ENCODE results near the gene DBNDD1. TPM values are rescaled to one million over a fixed set of nuclear protein-coding genes. Genes with fewer than 3 reads are reported as not detected.
A peak's percentile ranks its signal among the peaks of the same experiment; 100 is the strongest.

DBNDD1 gene
- total RNA-seq, 1 donor from 2014 or later, result 77.8 TPM

- no peaks in the 10 kb centered on the region for H3K36me3 Mint-ChIP-seq (ENCODE audit: unreplicated experiment)
- no peaks in the 10 kb centered on the region for H3K4me1 Mint-ChIP-seq (ENCODE audit: low read depth, unreplicated experiment)
- TF ChIP-seq CTCF (IDR thresholded peaks at IDR 0.05; ENCODE audit: partially characterized antibody, unreplicated experiment), result no peak
- peaks cover 4% of the 10 kb centered on the region for H3K27me3 Mint-ChIP-seq (ENCODE audit: unreplicated experiment)
- H3K27ac Mint-ChIP-seq (ENCODE audit: unreplicated experiment), result peak overlapping the region; percentile 28
- DNase-seq, result no peak
- H3K9me3 Mint-ChIP-seq (ENCODE audit: unreplicated experiment), result peaks cover 2% of the 10 kb centered on the region
- H3K4me3 Mint-ChIP-seq (ENCODE audit: unreplicated experiment), result no peak overlapping the region
Measured at GRCh38 chr16:90043526-90043925, 24.3 kb upstream of the DBNDD1 start.

- Mint-ChIP-seq H3K27ac (ENCODE audit: unreplicated experiment) (no peak overlapping the region), H3K4me3 (ENCODE audit: unreplicated experiment) (no peak overlapping the region), H3K27me3 (ENCODE audit: unreplicated experiment) (peaks cover 4% of the 10 kb centered on the region), H3K9me3 (ENCODE audit: unreplicated experiment) (peaks cover 2% of the 10 kb centered on the region), H3K36me3 (ENCODE audit: unreplicated experiment) (no peaks in the 10 kb centered on the region), H3K4me1 (ENCODE audit: low read depth, unreplicated experiment) (no peaks in the 10 kb centered on the region)
- TF ChIP-seq CTCF (IDR thresholded peaks at IDR 0.05; ENCODE audit: partially characterized antibody, unreplicated experiment), result no peak
- DNase-seq, result no peak
Measured at GRCh38 chr16:90042946-90043514, 23.8 kb upstream of the DBNDD1 start.

GRCh38 chr16:90041896-90042473 lies 22.7 kb upstream of the DBNDD1 start:
- Mint-ChIP-seq H3K27me3 (ENCODE audit: unreplicated experiment) (peaks cover 5% of the 10 kb centered on the region), H3K9me3 (ENCODE audit: unreplicated experiment) (peaks cover 2% of the 10 kb centered on the region), H3K27ac (ENCODE audit: unreplicated experiment) (no peak overlapping the region), H3K4me1 (ENCODE audit: low read depth, unreplicated experiment) (no peaks in the 10 kb centered on the region), H3K36me3 (ENCODE audit: unreplicated experiment) (peaks cover 2% of the 10 kb centered on the region), H3K4me3 (ENCODE audit: unreplicated experiment) (no peak overlapping the region)
- no peak for TF ChIP-seq CTCF (IDR thresholded peaks at IDR 0.05; ENCODE audit: partially characterized antibody, unreplicated experiment)
- no peak for DNase-seq

- no peak overlapping the region for H3K4me3 Mint-ChIP-seq (ENCODE audit: unreplicated experiment)
- H3K4me1 Mint-ChIP-seq (ENCODE audit: low read depth, unreplicated experiment), result no peaks in the 10 kb centered on the region
- peaks cover 12% of the 10 kb centered on the region for H3K36me3 Mint-ChIP-seq (ENCODE audit: unreplicated experiment)
- no peak for DNase-seq
- peaks cover 2% of the 10 kb centered on the region for H3K9me3 Mint-ChIP-seq (ENCODE audit: unreplicated experiment)
- H3K27ac Mint-ChIP-seq (ENCODE audit: unreplicated experiment), result no peak overlapping the region
- H3K27me3 Mint-ChIP-seq (ENCODE audit: unreplicated experiment), result peaks cover 10% of the 10 kb centered on the region
- TF ChIP-seq CTCF (IDR thresholded peaks at IDR 0.05; ENCODE audit: partially characterized antibody, unreplicated experiment), result no peak
Measured at GRCh38 chr16:90040152-90041023, 21.1 kb upstream of the DBNDD1 start.

GRCh38 chr16:90037276-90037675 lies 18.0 kb upstream of the DBNDD1 start:
- DNase-seq, result no peak
- no peak for TF ChIP-seq CTCF (IDR thresholded peaks at IDR 0.05; ENCODE audit: partially characterized antibody, unreplicated experiment)
- peaks cover 18% of the 10 kb centered on the region for H3K27me3 Mint-ChIP-seq (ENCODE audit: unreplicated experiment)
- peaks cover 8% of the 10 kb centered on the region for H3K9me3 Mint-ChIP-seq (ENCODE audit: unreplicated experiment)
- no peaks in the 10 kb centered on the region for H3K4me1 Mint-ChIP-seq (ENCODE audit: low read depth, unreplicated experiment)
- peaks cover 14% of the 10 kb centered on the region for H3K36me3 Mint-ChIP-seq (ENCODE audit: unreplicated experiment)
- no peak overlapping the region for H3K4me3 Mint-ChIP-seq (ENCODE audit: unreplicated experiment)
- no peak overlapping the region for H3K27ac Mint-ChIP-seq (ENCODE audit: unreplicated experiment)
